HepG2 (cell line): ENCODE data around the gene RGS11.

ENCODE experiments used
- CHD2 ChIP-seq: IDR thresholded peaks from 2 replicates; pipeline ENCODE4 v1.6.1; 2011; ENCODE audit warnings: low read depth, low read length, improper control_type of control experiment
- CTCF ChIP-seq: sonication (generic); formaldehyde crosslinking; IDR thresholded peaks from 2 replicates; pipeline ENCODE4 v1.5.0; 2020; ENCODE audit warnings: mild to moderate bottlenecking, missing genetic modification reagents, moderate library complexity
- EEA1 ChIP-seq: sonication (generic); formaldehyde crosslinking; IDR thresholded peaks from 2 replicates; pipeline ENCODE4 v1.5.1; 2020; ENCODE audit warnings: mild to moderate bottlenecking, missing genetic modification reagents, borderline replicate concordance
- POLR2AphosphoS5 ChIP-seq: IDR thresholded peaks from 2 replicates; pipeline ENCODE4 v1.6.1; 2012; ENCODE audit warnings: low read depth, low read length
- THAP7 ChIP-seq: sonication (generic); formaldehyde crosslinking; IDR thresholded peaks from 2 replicates; pipeline ENCODE4 v1.8.1; 2023; ENCODE audit warnings: mild to moderate bottlenecking, missing genetic modification reagents
- ZBTB20 ChIP-seq: sonication (generic); formaldehyde crosslinking; IDR thresholded peaks from 2 replicates; pipeline ENCODE4 v1.8.1; 2023; ENCODE audit warnings: missing genetic modification reagents, low read depth, mild to moderate bottlenecking, borderline replicate concordance
- ZNF317 ChIP-seq: sonication (generic); formaldehyde crosslinking; IDR thresholded peaks from 2 replicates; pipeline ENCODE4 v1.5.0; 2020; ENCODE audit warnings: mild to moderate bottlenecking, missing genetic modification reagents
- ZNF362 ChIP-seq: sonication (generic); formaldehyde crosslinking; IDR thresholded peaks from 2 replicates; pipeline ENCODE4 v1.4.0; 2020; ENCODE audit warnings: missing genetic modification reagents, mild to moderate bottlenecking, borderline replicate concordance
- ZNF816 ChIP-seq: sonication (generic); formaldehyde crosslinking; IDR thresholded peaks from 2 replicates; pipeline ENCODE4 v1.8.0; 2022; ENCODE audit warnings: missing genetic modification reagents, mild to moderate bottlenecking, borderline replicate concordance

- TF ChIP-seq ZBTB20 (CRISPR knock-in tag): no peak
- no peak for TF ChIP-seq CHD2
- TF ChIP-seq THAP7 (CRISPR knock-in tag): no peak
- TF ChIP-seq POLR2AphosphoS5: no peak
- TF ChIP-seq ZNF362: no peak
- no peak for TF ChIP-seq CTCF
- no peak for TF ChIP-seq EEA1 (CRISPR knock-in tag)
- TF ChIP-seq ZNF317: no peak
- TF ChIP-seq ZNF816 (CRISPR knock-in tag): no peak
Observed at GRCh38 chr16:229731-230281, 45.9 kb downstream of the RGS11 start.
